ENCODE results near the gene BCKDK. TPM values are rescaled to one million over a fixed set of nuclear protein-coding genes. Genes with fewer than 3 reads are reported as not detected.
"Not testable (repeated sequence)": the region's sequence is repeated elsewhere in the genome, so short reads cannot be mapped to it uniquely, and the experiment has no call there.

BCKDK gene
- total RNA-seq, 1 donor from 2014 or later: 44.5 TPM

- DNase-seq (ENCODE audit: low read depth): peak; percentile 17
Observed at GRCh38 chr16:31099860-31100638, 8.1 kb upstream of the BCKDK start.

GRCh38 chr16:31100876-31101641, 7.1 kb upstream of the BCKDK start:
- not testable (repeated sequence) for DNase-seq (ENCODE audit: low read depth)

GRCh38 chr16:31105677-31106213, 2.4 kb upstream of the BCKDK start:
- peak; percentile 40 for DNase-seq (ENCODE audit: low read depth)

GRCh38 chr16:31106509-31107464, 1.4 kb upstream of the BCKDK start:
- DNase-seq (ENCODE audit: low read depth): no peak

- no peak for DNase-seq (ENCODE audit: low read depth)
Observed at GRCh38 chr16:31107465-31107867, 720 bp upstream of the BCKDK start.

- no peak for DNase-seq (ENCODE audit: low read depth)
Observed at GRCh38 chr16:31108794-31109558, 790 bp downstream of the BCKDK start.

- DNase-seq (ENCODE audit: low read depth): no peak
Observed at GRCh38 chr16:31109622-31110021, 1.4 kb downstream of the BCKDK start.

GRCh38 chr16:31110106-31111034, 2.2 kb downstream of the BCKDK start:
- DNase-seq (ENCODE audit: low read depth): no peak

GRCh38 chr16:31111881-31112466, 3.8 kb downstream of the BCKDK start:
- DNase-seq (ENCODE audit: low read depth): no peak

- DNase-seq (ENCODE audit: low read depth): no peak
Observed at GRCh38 chr16:31112711-31113110, 4.5 kb downstream of the BCKDK start.

GRCh38 chr16:31113121-31114120, 5.2 kb downstream of the BCKDK start:
- DNase-seq (ENCODE audit: low read depth): peak; percentile 97

- no peak for DNase-seq (ENCODE audit: low read depth)
Observed at GRCh38 chr16:31114468-31114867, 6.3 kb downstream of the BCKDK start.

GRCh38 chr16:31117384-31118222, 9.4 kb downstream of the BCKDK start, which contains the start of gene KAT8:
Gene KAT8 (plus strand): TSS chr16:31117664. CDS start chr16:31117682, 18 bp downstream.
- peak; percentile 96 for DNase-seq (ENCODE audit: low read depth)

GRCh38 chr16:31118223-31119155, 10.3 kb downstream of the BCKDK start:
- DNase-seq (ENCODE audit: low read depth): peak; percentile 82

GRCh38 chr16:31120129-31120528, 11.9 kb downstream of the BCKDK start:
- no peak for DNase-seq (ENCODE audit: low read depth)

GRCh38 chr16:31125844-31126243, 17.7 kb downstream of the BCKDK start:
- DNase-seq (ENCODE audit: low read depth): no peak

All from renal cortical epithelial cell (primary cell).